ENCODE measurements around the gene MANSC4. TPM values are rescaled to one million over a fixed set of nuclear protein-coding genes. Genes with fewer than 3 reads are reported as not detected.

Gene MANSC4
- total RNA-seq, 1 donor from 2014 or later = not detected

DNA sequence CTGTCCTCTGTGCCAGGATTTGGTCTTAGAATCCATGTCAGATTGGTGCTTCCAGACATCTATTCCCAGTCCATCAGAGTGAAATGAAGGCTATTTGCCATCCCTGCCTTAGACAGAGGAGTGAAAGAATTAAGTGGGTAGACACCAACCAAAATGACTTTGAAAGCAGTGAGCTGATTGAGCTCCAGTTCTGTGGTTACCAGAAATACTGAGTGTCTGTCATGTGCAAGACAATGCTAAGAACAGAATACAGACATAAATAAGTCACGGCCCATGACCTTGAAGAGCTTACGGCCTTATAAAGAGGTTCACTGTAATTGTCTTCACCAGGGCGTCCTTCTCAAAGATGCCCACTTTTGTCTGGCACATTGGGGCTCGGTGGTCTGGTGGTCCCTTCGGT lies 21.6 kb upstream of the MANSC4 start:
- H3K36me3 ChIP-seq = peaks cover 33% of the 10 kb centered on the region
- no peaks in the 10 kb centered on the region for H3K27me3 ChIP-seq (ENCODE audit: low read depth)
- H3K4me1 ChIP-seq = no peaks in the 10 kb centered on the region
- no peak overlapping the region for H3K27ac ChIP-seq
- intact Hi-C loops (cut with DNase I) = no loop called here
- DNase-seq (no peak), ATAC-seq (no peak)
- H3K4me3 ChIP-seq = no peak overlapping the region
- TF ChIP-seq CTCF (IDR thresholded peaks at IDR 0.05) = no peak
- no peaks in the 10 kb centered on the region for H3K9me3 ChIP-seq

- intact Hi-C loops (cut with DNase I) = no loop called here
- no peak for DNase-seq
- Histone ChIP-seq H3K27ac (no peak overlapping the region), H3K9me3 (no peaks in the 10 kb centered on the region), H3K4me1 (no peaks in the 10 kb centered on the region), H3K27me3 (ENCODE audit: low read depth) (no peaks in the 10 kb centered on the region), H3K36me3 (peaks cover 41% of the 10 kb centered on the region), H3K4me3 (no peak overlapping the region)
- no peak for TF ChIP-seq CTCF (IDR thresholded peaks at IDR 0.05)
- no peak for ATAC-seq
Measured at GRCh38 chr12:27800819-27801218, 20.8 kb upstream of the MANSC4 start.

- H3K27ac ChIP-seq = no peak overlapping the region
- no peak for TF ChIP-seq CTCF (IDR thresholded peaks at IDR 0.05)
- ATAC-seq = no peak
- H3K36me3 ChIP-seq = peaks cover 59% of the 10 kb centered on the region
- H3K9me3 ChIP-seq = no peaks in the 10 kb centered on the region
- H3K4me1 ChIP-seq = no peaks in the 10 kb centered on the region
- intact Hi-C loops (cut with DNase I) = no loop called here
- no peaks in the 10 kb centered on the region for H3K27me3 ChIP-seq (ENCODE audit: low read depth)
- no peak for DNase-seq
- H3K4me3 ChIP-seq = no peak overlapping the region
Measured at GRCh38 chr12:27797301-27798025, 17.4 kb upstream of the MANSC4 start.

DNA sequence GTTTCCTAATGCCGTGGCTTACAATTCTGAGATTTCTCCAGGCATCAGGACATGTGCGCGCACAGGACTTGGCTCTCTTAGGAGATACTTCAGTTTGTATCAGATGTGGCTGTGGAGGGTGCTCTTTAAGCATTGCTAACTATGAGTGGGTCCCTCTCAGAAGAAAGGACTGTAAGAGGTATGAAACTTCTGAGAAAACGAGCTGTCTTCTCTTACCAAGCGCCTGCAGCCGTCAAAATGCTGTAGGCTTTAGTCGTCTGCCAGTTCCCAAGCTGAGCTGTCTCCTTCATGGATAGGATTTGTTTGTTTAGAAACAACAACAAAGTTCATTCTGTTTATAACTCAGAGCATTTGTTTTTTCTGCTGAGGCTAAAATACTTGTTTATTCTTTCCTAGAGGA lies 16.1 kb upstream of the MANSC4 start:
- no peaks in the 10 kb centered on the region for H3K4me1 ChIP-seq
- no peak overlapping the region for H3K4me3 ChIP-seq
- ATAC-seq (no peak), DNase-seq (no peak)
- H3K9me3 ChIP-seq = no peaks in the 10 kb centered on the region
- H3K36me3 ChIP-seq = peaks cover 73% of the 10 kb centered on the region
- H3K27ac ChIP-seq = no peak overlapping the region
- TF ChIP-seq CTCF (IDR thresholded peaks at IDR 0.05) = no peak
- intact Hi-C loops (cut with DNase I) = no loop called here
- no peaks in the 10 kb centered on the region for H3K27me3 ChIP-seq (ENCODE audit: low read depth)

DNA sequence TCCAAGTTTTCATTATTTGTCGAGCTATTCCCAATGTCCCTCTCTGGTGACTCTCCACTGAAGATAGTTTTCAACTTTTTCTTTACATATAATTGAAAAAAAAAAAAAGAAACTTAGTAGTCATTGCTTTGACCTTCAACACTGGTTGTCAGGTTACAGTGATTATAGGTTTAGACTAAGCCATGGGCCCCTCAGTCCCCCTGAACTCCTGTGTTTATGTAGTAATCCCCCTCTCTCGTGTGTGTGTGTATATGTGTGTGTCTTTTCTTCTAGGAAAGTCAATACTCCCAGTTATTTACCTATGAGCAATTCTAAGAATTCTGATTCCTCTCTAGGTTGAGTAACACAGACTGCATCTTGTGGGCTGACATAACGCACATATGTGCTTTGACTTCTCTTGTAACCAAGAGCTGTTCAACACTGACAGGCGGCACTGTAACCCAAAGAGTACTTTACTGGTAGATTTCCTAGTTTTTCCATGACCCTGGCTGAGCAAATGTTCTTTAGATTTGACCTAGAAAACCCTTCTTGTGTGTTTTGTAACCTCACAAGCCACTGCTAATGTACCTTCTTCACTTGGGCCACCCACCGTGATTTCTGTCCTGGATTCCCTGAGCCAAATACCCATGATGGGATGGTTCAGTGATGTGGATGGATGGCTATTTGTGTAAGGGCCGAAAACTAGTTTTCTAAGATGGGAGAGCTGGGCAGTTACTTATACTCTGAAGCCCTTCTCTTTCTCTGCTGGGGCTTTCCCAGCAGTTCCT lies 15.0 kb upstream of the MANSC4 start:
- no peaks in the 10 kb centered on the region for H3K9me3 ChIP-seq
- no peak overlapping the region for H3K27ac ChIP-seq
- intact Hi-C loops (cut with DNase I) = no loop called here
- no peaks in the 10 kb centered on the region for H3K27me3 ChIP-seq (ENCODE audit: low read depth)
- no peak for TF ChIP-seq CTCF (IDR thresholded peaks at IDR 0.05)
- no peak overlapping the region for H3K4me3 ChIP-seq
- peaks cover 76% of the 10 kb centered on the region for H3K36me3 ChIP-seq
- DNase-seq = no peak
- ATAC-seq = no peak
- no peaks in the 10 kb centered on the region for H3K4me1 ChIP-seq
